Measurements from ENCODE around the gene CACNA1C.
"Not testable (repeated sequence)": the region's sequence is repeated elsewhere in the genome, so short reads cannot be mapped to it uniquely, and the experiment has no call there.

CACNA1C gene

GRCh38 chr12:2113119-2113912 lies 60.5 kb downstream of the CACNA1C start:
- DNase-seq, result no peak

GRCh38 chr12:2114071-2114470 lies 61.3 kb downstream of the CACNA1C start:
- DNase-seq, result no peak

GRCh38 chr12:2115101-2115845 lies 62.5 kb downstream of the CACNA1C start:
- DNase-seq, result no peak

GRCh38 chr12:2117541-2117940 lies 64.8 kb downstream of the CACNA1C start:
- DNase-seq, result no peak

GRCh38 chr12:2118061-2118460 lies 65.3 kb downstream of the CACNA1C start:
- no peak for DNase-seq

GRCh38 chr12:2118481-2119255 lies 65.9 kb downstream of the CACNA1C start:
- no peak for DNase-seq

GRCh38 chr12:2119266-2119665 lies 66.5 kb downstream of the CACNA1C start:
- DNase-seq, result no peak

- no peak for DNase-seq
These were observed 68.4 kb downstream of the CACNA1C start for GRCh38 chr12:2120982-2121758.

- DNase-seq, result no peak
These were observed 71.8 kb downstream of the CACNA1C start for GRCh38 chr12:2124466-2125023.

GRCh38 chr12:2125651-2126522 lies 73.1 kb downstream of the CACNA1C start:
- DNase-seq, result no peak

GRCh38 chr12:2126676-2127406 lies 74.1 kb downstream of the CACNA1C start:
- DNase-seq, result no peak

- no peak for DNase-seq
These were observed 76.3 kb downstream of the CACNA1C start for GRCh38 chr12:2129076-2129475.

- DNase-seq, result not testable (repeated sequence)
These were observed 83.1 kb downstream of the CACNA1C start for GRCh38 chr12:2135661-2136418.

GRCh38 chr12:2136901-2137300 lies 84.1 kb downstream of the CACNA1C start:
- no peak for DNase-seq

GRCh38 chr12:2137711-2138110 lies 84.9 kb downstream of the CACNA1C start:
- no peak for DNase-seq

GRCh38 chr12:2138294-2138693 lies 85.5 kb downstream of the CACNA1C start:
- DNase-seq, result no peak

- no peak for DNase-seq
These were observed 86.1 kb downstream of the CACNA1C start for GRCh38 chr12:2138871-2139308.

GRCh38 chr12:2139651-2140050 lies 86.9 kb downstream of the CACNA1C start:
- no peak for DNase-seq

- DNase-seq, result no peak
These were observed 88.2 kb downstream of the CACNA1C start for GRCh38 chr12:2140858-2141519.
